HG02970 (cell line): ENCODE data around the gene CXCR6.
"Not testable (repeated sequence)": the region's sequence is repeated elsewhere in the genome, so short reads cannot be mapped to it uniquely, and the experiment has no call there.

Experiments
- ATAC-seq: cut with Tn5 transposase; IDR thresholded peaks from one replicate; pipeline ENCODE4 v1.9.1; 2021; ENCODE audit warnings: mild to moderate bottlenecking, moderate library complexity, moderate number of reproducible peaks; ENCODE audit not compliant: unreplicated experiment, low FRiP score

The CXCR6 gene

GRCh38 chr3:45985532-45986302 lies 42.5 kb downstream of the CXCR6 start:
- ATAC-seq: no peak

GRCh38 chr3:45986303-45986982 lies 43.2 kb downstream of the CXCR6 start:
- ATAC-seq: no peak

DNA sequence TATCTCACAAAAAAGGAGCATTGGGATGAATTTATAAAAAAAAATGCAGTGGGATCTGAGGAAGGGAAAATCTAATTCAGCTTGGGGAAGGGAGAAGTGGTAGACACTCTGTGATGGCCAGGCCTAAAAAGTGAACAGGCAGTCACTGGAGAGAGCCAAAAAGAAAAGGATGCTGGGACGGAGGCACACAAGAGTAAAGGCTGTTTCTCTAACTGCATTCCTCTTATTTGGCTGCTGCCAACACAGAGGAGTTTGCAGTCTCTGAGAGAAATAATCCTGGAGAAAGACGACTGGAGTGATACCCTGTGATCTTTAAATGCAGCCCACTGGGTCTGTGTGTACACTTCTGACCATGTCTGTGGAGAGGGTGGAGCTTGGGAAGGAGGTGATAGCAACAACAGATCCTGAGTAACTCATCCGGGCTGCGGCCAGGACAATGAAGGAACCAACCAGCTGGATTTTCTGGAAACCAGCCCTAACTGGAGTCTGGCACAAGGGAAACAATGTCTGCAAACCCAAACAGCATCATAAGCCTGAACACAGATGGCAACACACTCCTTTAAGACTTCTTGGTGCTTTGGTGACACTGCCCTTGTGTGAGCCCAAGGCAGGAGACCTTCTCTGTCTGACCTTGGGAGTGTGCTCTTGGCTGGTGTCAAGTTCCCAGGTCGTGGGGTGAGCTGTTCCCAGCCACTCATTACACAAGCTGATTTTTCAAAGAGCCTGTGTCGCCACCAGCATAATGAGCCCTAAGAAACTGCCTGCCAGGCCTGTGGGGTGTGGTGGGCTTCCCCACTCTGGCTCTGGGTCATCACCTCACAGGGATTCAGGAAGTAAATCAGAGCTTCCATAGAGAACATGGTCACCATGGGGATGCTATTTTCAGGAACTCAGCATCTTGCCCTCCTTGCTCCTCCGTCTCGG lies 44.4 kb downstream of the CXCR6 start:
- no peak for ATAC-seq

GRCh38 chr3:45988362-45988761 lies 45.1 kb downstream of the CXCR6 start:
- ATAC-seq: no peak

DNA sequence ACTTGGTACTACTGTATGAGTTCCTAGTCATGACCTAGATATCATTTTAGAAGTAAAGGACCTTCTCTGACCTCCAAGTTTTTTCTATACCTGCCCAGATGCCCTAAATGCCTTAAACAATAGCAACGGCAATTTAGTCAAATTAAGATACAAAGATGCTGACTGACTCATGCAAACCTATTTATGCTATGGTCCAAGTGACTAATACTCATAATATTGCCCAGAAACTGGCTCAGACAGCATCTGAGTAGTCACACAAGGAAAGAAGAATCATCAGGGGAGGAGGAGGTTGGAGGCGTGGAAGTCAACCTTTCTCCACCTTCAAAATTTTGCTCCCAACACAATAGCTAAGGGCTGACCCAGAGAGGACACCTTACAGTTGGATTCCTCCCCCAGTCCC lies 45.5 kb downstream of the CXCR6 start:
- ATAC-seq: no peak

DNA sequence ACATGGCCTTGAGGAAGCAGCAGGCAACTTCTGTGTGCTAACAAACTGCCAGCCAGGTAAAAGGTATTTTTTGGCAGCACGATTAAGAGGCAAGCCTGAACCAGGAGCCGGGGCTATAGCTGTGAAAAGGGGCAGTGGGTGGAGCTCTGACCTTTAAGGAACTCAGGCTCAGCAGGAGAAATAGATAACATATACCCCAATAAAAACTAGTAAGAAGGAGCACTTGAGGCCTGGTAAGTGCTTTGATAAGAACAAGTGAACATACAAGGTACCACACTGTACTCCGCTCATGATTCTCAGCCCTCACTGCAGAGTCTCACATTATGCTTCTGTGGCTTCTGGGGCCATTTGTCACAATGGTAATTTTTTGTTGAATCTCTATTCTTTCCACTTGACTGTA lies 46.9 kb downstream of the CXCR6 start:
- no peak for ATAC-seq

DNA sequence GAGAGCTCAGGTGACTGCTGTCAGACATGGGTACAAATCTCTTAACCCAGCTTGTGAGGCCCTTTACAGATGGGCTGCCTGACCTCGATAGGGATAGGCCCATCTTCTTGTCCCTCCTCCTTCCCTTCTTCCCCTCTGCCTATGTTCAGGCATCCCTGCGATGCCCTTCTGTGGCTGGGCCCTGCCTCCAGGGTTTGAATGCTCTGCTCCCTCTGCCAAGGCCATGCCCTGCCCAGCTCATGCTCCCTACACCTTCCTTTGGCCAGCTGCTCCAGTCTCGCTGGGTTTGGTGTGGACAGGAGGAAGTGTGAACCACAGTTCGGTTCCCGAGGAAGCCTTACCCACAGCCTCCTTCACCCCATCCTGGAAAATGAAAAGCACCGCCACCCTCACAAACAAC lies 48.1 kb downstream of the CXCR6 start:
- no peak for ATAC-seq

DNA sequence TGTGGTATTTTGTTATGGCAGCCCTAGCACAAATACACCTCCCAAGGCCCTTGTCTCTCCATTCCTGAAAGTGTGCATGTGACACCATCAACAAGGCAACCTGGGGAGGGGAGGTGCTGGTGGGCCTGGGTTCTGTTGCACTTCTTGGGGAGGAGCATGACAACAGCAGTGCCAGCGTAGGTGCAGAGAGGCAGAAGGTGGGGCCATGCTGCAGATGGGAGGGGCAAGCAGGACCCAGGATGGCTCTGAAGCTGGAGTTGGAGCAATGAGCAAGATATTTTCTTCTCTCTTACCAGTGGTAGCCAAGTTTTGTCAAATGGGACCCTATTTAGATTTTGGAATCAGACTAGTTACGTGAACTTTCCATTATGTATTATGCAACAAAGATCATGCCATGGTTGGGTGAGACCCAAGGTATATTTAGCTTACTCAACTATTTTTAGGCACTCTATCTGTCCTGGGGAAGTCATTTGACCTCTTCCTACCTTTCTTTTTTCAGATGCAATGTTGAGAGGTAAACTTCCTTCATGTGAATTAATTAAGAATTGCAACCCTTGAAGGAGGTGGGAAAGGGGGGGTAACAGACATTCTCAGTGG lies 49.0 kb downstream of the CXCR6 start:
- ATAC-seq: no peak

DNA sequence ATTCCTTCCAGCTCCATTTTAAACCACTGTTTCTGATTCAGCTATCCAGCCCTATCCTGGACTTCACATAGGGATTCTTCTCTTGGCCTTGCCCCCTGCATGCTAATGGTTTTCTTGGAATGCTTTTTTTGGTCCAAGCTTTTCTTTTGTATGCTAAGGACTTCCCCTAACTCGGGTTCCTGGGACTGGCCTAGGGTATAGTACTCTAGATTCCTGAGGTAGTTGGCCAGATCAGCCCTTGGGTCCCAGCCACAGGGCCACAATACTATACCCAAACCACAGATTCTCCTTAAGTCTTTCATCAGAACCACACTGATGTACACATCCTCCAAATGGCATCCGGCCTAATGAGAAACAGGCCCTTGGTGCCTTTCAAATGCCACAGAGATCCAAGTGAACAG lies 49.6 kb downstream of the CXCR6 start:
- no peak for ATAC-seq

- no peak for ATAC-seq
Observed at GRCh38 chr3:45993421-45994027, 50.3 kb downstream of the CXCR6 start.

GRCh38 chr3:45994419-45995235 lies 51.4 kb downstream of the CXCR6 start:
- ATAC-seq: no peak

DNA sequence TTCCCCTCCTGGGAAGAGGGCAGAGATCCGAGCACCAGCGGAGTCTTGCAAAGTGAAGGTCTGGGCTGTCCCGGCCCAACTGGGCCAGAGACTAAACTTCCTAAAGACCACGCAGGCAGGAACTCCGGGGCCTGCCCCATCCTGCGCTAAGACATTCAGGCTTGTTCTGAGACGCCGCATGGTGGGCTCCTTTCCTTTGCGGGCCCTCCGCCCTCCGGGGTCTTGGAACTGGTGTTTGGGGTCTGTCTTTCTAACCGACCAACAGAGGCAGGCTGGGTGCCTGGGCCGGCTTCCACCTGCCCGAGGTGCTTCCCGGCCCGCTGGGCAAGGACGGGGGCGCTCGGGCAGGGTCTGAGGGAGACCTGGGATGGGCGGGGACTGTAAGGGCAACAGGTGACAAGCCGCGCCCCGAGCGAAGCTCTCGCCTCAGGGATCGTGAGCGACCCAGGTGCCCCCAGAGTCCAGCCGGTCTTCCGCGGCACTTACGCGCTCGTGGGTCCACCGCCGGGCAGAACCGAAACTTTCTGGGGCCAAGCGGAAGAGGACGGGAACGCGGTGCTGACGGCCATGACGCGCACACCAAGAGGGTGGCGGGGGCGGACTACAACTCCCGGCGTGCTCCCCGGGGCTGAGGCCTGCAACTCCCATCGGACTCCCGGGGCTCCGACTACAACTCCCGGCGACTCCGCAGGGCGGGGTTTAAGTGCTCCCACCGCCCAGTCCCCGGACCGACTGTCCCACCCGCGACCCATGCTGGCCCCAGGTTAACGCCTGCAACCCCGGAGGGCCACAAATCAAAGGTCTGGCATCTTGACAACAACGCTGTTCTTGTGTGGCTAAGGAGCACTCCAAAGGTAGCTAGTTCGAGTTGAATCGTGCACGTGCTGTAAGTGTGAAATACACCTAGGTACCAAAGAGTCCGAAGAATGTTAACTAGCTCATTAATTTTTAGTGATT lies 52.2 kb downstream of the CXCR6 start, which contains the start of gene FYCO1:
TSS of gene FYCO1 (minus strand) at position 589 of the 957 bp plus-strand sequence. CDS start 10,914 bp downstream, outside the sequence.
- ATAC-seq: peak; percentile 76

DNA sequence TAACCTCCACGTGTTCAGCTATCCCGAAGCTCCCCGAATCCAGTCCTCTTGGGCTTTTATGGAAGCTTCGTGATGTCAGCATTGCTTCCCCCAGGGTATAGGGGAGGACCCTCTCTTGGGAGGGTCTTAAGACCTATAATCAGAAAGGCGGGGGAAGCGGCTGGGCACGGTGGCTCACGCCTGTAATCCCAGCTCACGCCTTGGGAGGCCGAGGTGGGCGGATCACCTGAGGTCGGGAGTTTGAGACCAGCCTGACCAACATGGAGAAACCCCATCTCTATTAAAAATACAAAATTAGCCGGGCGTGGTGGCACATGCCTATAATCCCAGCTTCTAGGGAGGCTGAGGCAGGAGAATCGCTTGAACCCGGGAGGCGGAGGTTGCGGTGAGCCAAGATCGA lies 54.2 kb downstream of the CXCR6 start:
- ATAC-seq: not testable (repeated sequence)

DNA sequence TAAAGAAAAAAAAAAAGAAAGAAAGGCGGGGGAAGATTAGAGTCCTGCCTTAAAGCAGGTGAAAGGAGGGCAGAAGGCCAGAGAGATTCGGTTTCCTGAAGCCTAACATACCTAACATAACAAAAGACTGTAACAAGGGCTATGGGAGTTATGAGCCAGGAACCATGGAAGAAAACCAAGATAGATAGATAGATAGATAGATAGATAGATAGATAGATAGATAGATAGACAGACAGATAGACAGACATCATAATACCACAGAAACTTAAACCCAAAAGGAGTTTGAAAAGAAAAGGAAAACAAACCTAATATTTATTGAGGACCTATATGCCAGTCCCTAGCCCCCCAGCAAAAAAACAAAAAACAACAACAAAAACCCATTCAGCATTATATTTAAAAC lies 54.7 kb downstream of the CXCR6 start:
- no peak for ATAC-seq
